Endothelial cell (in vitro differentiated cells): ENCODE results near the gene CRYBG1. TPM values are rescaled to one million over a fixed set of nuclear protein-coding genes. Genes with fewer than 3 reads are reported as not detected.

Source experiments
- DNase-seq: peaks from one replicate; pipeline ENCODE4 v3.0.0; 2021; ENCODE audit warnings: low spot score
- H3K27ac Mint-ChIP-seq: one replicate; pipeline ENCODE4 v1.8.0; 2021; ENCODE audit warnings: mixed read lengths, inconsistent platforms; ENCODE audit not compliant: unreplicated experiment
- H3K27me3 Mint-ChIP-seq: one replicate; pipeline ENCODE4 v1.8.0; 2021; ENCODE audit warnings: mild to moderate bottlenecking, moderate library complexity, mixed read lengths, inconsistent platforms; ENCODE audit not compliant: unreplicated experiment
- H3K36me3 Mint-ChIP-seq: one replicate; pipeline ENCODE4 v1.8.0; 2021; ENCODE audit warnings: mild to moderate bottlenecking, low read depth, mixed read lengths, inconsistent platforms; ENCODE audit not compliant: unreplicated experiment
- H3K4me1 Mint-ChIP-seq: one replicate; pipeline ENCODE4 v1.8.0; 2021; ENCODE audit warnings: mild to moderate bottlenecking, mixed read lengths, inconsistent platforms; ENCODE audit not compliant: unreplicated experiment
- H3K4me3 Mint-ChIP-seq: one replicate; pipeline ENCODE4 v1.8.0; 2021; ENCODE audit warnings: mild to moderate bottlenecking, mixed read lengths, inconsistent platforms; ENCODE audit not compliant: unreplicated experiment
- H3K9me3 Mint-ChIP-seq: one replicate; pipeline ENCODE4 v1.8.0; 2021; ENCODE audit warnings: mixed read lengths, inconsistent platforms; ENCODE audit not compliant: unreplicated experiment
- total RNA-seq: library from RNA; stranded (reverse); fragmentation: NEBNext Ultra II Directional; extraction: Animal tissue kit (Norgen Biotek cat#: 25700); gene quantifications from one replicate; pipeline ENCODE4 v1.2.1, GENCODE V29; 2021; ENCODE audit not compliant: unreplicated experiment
- TF ChIP-seq, protein P1 (sequence below): fragments of 200-600 bp; sonication (generic); IDR thresholded peaks from one replicate; pipeline ENCODE4 v1.5.0; 2021; ENCODE audit warnings: antibody characterized with exemption; ENCODE audit not compliant: unreplicated experiment

Gene CRYBG1
- total RNA-seq, 1 donor from 2014 or later = 0.08 TPM

DNA sequence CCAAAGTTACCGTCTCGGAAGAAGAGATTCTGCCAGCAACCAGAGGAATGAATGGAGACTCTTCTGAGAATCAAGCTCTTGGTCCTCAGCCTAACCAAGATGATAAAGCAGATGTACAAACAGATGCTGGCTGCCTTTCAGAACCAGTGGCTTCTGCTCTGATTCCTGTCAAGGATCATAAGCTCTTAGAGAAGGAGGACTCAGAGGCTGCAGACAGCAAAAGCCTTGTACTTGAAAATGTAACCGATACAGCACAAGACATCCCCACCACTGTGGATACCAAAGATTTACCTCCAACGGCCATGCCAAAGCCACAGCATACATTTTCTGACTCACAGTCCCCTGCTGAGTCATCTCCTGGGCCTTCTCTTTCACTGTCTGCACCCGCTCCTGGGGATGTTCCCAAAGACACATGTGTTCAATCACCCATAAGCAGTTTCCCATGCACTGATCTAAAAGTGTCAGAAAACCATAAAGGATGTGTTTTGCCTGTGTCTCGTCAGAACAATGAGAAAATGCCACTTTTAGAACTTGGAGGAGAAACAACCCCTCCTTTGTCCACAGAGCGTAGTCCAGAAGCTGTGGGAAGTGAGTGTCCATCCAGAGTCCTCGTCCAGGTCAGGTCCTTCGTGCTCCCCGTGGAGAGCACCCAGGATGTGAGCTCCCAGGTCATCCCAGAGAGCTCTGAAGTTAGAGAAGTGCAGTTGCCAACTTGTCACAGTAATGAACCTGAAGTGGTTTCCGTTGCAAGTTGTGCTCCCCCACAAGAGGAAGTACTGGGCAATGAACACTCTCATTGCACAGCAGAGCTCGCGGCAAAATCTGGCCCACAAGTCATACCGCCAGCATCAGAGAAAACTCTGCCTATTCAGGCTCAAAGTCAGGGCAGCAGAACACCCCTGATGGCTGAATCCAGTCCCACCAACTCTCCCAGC lies 159.2 kb downstream of the CRYBG1 start:
- H3K27me3 Mint-ChIP-seq = no peaks in the 10 kb centered on the region
- H3K36me3 Mint-ChIP-seq = no peaks in the 10 kb centered on the region
- H3K4me1 Mint-ChIP-seq = no peaks in the 10 kb centered on the region
- no peak overlapping the region for H3K4me3 Mint-ChIP-seq
- no peak for DNase-seq
- H3K9me3 Mint-ChIP-seq = no peaks in the 10 kb centered on the region
- TF ChIP-seq, protein P1, sequence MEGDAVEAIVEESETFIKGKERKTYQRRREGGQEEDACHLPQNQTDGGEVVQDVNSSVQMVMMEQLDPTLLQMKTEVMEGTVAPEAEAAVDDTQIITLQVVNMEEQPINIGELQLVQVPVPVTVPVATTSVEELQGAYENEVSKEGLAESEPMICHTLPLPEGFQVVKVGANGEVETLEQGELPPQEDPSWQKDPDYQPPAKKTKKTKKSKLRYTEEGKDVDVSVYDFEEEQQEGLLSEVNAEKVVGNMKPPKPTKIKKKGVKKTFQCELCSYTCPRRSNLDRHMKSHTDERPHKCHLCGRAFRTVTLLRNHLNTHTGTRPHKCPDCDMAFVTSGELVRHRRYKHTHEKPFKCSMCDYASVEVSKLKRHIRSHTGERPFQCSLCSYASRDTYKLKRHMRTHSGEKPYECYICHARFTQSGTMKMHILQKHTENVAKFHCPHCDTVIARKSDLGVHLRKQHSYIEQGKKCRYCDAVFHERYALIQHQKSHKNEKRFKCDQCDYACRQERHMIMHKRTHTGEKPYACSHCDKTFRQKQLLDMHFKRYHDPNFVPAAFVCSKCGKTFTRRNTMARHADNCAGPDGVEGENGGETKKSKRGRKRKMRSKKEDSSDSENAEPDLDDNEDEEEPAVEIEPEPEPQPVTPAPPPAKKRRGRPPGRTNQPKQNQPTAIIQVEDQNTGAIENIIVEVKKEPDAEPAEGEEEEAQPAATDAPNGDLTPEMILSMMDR = no peak
- no peak overlapping the region for H3K27ac Mint-ChIP-seq

DNA sequence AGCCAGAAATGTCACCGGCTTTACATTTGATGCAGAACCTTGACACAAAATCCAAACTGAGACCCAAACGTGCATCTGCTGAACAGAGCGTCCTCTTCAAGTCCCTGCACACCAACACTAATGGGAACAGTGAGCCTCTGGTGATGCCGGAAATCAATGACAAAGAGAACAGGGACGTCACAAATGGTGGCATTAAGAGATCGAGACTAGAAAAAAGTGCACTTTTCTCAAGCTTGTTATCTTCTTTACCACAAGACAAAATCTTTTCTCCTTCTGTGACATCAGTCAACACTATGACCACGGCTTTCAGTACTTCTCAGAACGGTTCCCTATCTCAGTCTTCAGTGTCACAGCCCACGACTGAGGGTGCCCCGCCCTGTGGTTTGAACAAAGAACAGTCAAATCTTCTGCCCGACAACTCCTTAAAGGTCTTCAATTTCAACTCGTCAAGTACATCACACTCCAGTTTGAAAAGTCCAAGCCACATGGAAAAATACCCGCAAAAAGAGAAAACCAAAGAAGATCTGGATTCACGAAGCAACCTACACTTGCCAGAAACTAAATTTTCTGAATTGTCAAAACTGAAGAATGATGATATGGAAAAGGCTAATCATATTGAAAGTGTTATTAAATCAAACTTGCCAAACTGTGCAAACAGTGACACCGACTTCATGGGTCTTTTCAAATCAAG lies 160.3 kb downstream of the CRYBG1 start:
- Mint-ChIP-seq H3K27ac (no peak overlapping the region), H3K9me3 (no peaks in the 10 kb centered on the region)

DNA sequence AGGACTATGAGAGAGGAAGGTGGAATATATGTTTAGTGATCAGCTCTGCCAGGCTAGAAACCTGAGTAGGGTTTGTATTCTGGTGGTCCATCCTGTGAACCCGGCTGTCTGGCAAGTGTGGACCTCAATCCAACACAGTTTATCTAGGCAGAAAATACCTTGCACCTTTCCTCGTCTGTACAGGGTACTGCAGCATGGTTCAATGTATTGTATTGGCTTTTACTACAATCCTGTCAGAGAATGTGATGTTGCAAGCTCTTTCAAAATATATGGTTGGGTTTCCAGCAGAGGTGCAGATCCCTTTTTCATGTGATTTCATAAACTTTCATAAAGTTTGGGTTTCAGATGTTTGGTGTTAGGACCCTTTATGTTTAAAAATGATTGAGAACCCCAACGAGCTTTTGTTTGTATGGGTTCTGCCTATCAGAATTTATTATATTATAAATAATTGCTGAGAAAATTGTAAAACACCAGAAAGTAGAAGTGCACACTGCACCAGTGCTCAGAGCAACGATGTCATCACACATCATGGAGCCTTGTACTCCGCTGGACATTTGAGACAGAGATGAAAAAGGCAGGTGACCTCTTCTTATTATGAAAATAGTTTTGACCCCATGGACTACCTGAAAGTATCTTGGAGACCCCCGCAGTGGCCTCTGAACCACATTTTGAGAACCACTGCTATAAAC lies 162.2 kb downstream of the CRYBG1 start:
- no peaks in the 10 kb centered on the region for H3K4me1 Mint-ChIP-seq
- H3K4me3 Mint-ChIP-seq = no peak overlapping the region
- no peaks in the 10 kb centered on the region for H3K9me3 Mint-ChIP-seq
- H3K36me3 Mint-ChIP-seq = no peaks in the 10 kb centered on the region
- TF ChIP-seq, protein P1 = no peak
- no peaks in the 10 kb centered on the region for H3K27me3 Mint-ChIP-seq
- H3K27ac Mint-ChIP-seq = no peak overlapping the region
- DNase-seq = no peak

More for the DNA sequence above, 160.3 kb downstream of the CRYBG1 start:
- no peaks in the 10 kb centered on the region for H3K4me1 Mint-ChIP-seq
- H3K36me3 Mint-ChIP-seq = no peaks in the 10 kb centered on the region
- no peaks in the 10 kb centered on the region for H3K27me3 Mint-ChIP-seq
- TF ChIP-seq, protein P1 = no peak
- no peak for DNase-seq
- H3K4me3 Mint-ChIP-seq = no peak overlapping the region

DNA sequence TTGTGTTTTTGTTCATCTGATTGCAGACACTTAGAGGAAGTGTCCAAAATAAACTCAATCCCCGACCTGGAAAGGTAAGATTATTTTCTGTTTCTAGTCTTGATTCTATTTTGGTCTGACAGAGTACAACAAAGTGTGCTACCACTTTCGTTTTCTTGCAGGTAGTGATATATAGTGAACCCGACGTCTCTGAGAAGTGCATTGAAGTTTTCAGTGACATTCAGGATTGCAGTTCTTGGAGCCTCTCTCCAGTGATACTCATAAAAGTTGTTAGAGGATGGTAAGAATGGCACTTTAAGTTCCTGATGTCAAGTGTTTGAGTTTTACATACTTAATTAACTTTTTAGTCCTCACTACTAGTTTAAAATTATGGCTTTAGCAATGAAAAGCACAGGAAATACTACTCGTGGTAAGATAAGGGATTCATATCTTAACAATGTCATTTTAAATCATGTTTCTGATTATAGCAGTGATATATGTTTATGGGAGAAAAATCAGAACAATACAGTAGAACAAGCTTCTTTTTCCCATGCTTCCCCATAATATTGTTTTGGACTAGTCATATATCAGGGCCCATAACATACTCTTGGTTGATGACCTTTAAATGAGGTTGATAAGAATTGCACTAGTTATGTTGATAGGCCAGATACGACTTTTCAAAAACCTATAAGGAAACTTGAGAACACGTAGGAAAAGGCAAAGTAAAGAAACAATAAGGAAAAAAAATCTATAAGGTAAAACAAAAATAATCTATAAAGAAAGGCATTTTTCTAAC lies 164.8 kb downstream of the CRYBG1 start:
- H3K36me3 Mint-ChIP-seq = no peaks in the 10 kb centered on the region
- no peaks in the 10 kb centered on the region for H3K9me3 Mint-ChIP-seq
- no peak for DNase-seq
- H3K27me3 Mint-ChIP-seq = no peaks in the 10 kb centered on the region
- TF ChIP-seq, protein P1 = no peak
- peaks cover 5% of the 10 kb centered on the region for H3K4me1 Mint-ChIP-seq
- no peak overlapping the region for H3K27ac Mint-ChIP-seq
- no peak overlapping the region for H3K4me3 Mint-ChIP-seq
